CD8-positive, alpha-beta memory T cell (primary cell): ENCODE measurements around the gene UNC5B. TPM values are rescaled to one million over a fixed set of nuclear protein-coding genes. Genes with fewer than 3 reads are reported as not detected.

Experiments used
- CTCF ChIA-PET: fragments of 350-600 bp; sonication (Branson Sonifier 250); formaldehyde crosslinking; loops from one replicate; lab custom pipeline; 2021; ENCODE audit warnings: antibody characterized with exemption; lab: Charles Lee
- POLR2A ChIA-PET: fragments of 350-600 bp; sonication (Branson Sonifier 250); formaldehyde crosslinking; loops from one replicate; lab custom pipeline; 2021; ENCODE audit warnings: antibody characterized with exemption; lab: Charles Lee
- DNase-seq, 5 donors: peaks; one replicate each; pipeline versions ENCODE4 v3.0.0 to v3.0.0-alpha.2; 2020 to 2022; ENCODE audit warnings: mixed read lengths in 1 of 5
- H3K27ac ChIP-seq: one replicate; pipeline ENCODE4 v1.7.0; 2013; ENCODE audit warnings: low read depth, mild to moderate bottlenecking, low read length, moderate library complexity
- H3K27me3 ChIP-seq: 2 replicates; pipeline ENCODE4 v1.7.0; 2013; ENCODE audit warnings: low read length, mild to moderate bottlenecking; ENCODE audit not compliant: insufficient read depth, poor library complexity, severe bottlenecking
- H3K36me3 ChIP-seq: 2 replicates; pipeline ENCODE4 v1.7.0; 2013; ENCODE audit warnings: mild to moderate bottlenecking, low read length, moderate library complexity; ENCODE audit not compliant: insufficient read depth
- H3K4me1 ChIP-seq: 2 replicates; pipeline ENCODE4 v1.7.0; 2013; ENCODE audit warnings: mild to moderate bottlenecking, low read length, moderate library complexity; ENCODE audit not compliant: insufficient read depth
- H3K4me3 ChIP-seq: 2 replicates; pipeline ENCODE4 v1.7.0; 2013; ENCODE audit warnings: mild to moderate bottlenecking, low read length
- H3K9me3 ChIP-seq: 2 replicates; pipeline ENCODE4 v1.7.0; 2013; ENCODE audit warnings: mild to moderate bottlenecking, low read length
- H3K27ac Mint-ChIP-seq, 8 donors: one replicate each; pipeline ENCODE4 v1.8.0; 2020 to 2021; ENCODE audit warnings: mixed read lengths in 8 of 8, mild to moderate bottlenecking in 6 of 8, inconsistent platforms in 3 of 8, moderate library complexity in 3 of 8
- H3K27me3 Mint-ChIP-seq, 2 donors: one replicate each; pipeline ENCODE4 v1.8.0; 2020 to 2021; ENCODE audit warnings: mixed read lengths in 2 of 2, mild to moderate bottlenecking in 1 of 2, moderate library complexity in 1 of 2
- H3K36me3 Mint-ChIP-seq, 3 donors: one replicate each; pipeline ENCODE4 v1.8.0; 2020 to 2021; ENCODE audit warnings: mixed read lengths in 3 of 3, inconsistent platforms in 1 of 3, mild to moderate bottlenecking in 1 of 3
- H3K4me1 Mint-ChIP-seq, 3 donors: one replicate each; pipeline ENCODE4 v1.8.0; 2020 to 2021; ENCODE audit warnings: mixed read lengths in 3 of 3, inconsistent platforms in 1 of 3, mild to moderate bottlenecking in 1 of 3
- H3K4me3 Mint-ChIP-seq, 7 donors: one replicate each; pipeline ENCODE4 v1.8.0; 2020 to 2021; ENCODE audit warnings: mixed read lengths in 7 of 7, mild to moderate bottlenecking in 6 of 7, moderate library complexity in 4 of 7, inconsistent platforms in 2 of 7
- H3K9me3 Mint-ChIP-seq, 5 donors: one replicate each; pipeline ENCODE4 v1.8.0; 2020 to 2022; ENCODE audit warnings: mixed read lengths in 5 of 5, mild to moderate bottlenecking in 3 of 5, moderate library complexity in 2 of 5, inconsistent platforms in 1 of 5
- polyA plus RNA-seq: library from polyadenylated mRNA; unstranded; fragments of 300-500 nt; fragmentation: Illumina TruSeq; gene quantifications from one replicate; pipeline ENCODE4 v1.2.3, GENCODE V29; 2021
- total RNA-seq, 2 experiments: library from RNA; stranded (reverse); gene quantifications; one replicate each; pipeline ENCODE4 v1.2.3, GENCODE V29; 2021

Gene UNC5B
- total and polyA plus RNA-seq, 3 experiments from 2014 or later, result 0.06 to 0.13 (median 0.11) TPM

DNA sequence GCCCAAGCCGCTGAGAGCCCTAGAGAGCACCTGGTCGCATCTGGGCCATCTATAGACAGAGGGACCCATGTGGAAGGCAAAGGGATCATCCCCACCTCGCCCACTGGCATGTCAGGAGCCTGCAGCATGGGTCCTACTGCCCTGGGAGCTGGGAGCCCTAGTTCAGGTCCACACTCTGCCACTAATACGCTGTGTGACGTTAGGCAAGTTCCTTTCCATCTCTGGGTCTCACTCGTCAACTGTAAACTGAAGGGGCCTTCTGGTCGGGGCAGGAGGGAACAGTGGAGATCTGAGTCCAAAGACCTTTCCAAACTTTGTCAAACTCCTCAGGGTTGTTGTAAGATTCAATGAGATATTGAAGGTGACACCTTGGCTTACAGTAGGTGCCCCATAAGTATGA is 23.4 kb downstream of the UNC5B start:
- Histone ChIP-seq H3K27me3 (no peaks in the 10 kb centered on the region), H3K9me3 (no peaks in the 10 kb centered on the region), H3K27ac (peak overlapping the region; percentile 24), H3K36me3 (no peaks in the 10 kb centered on the region), H3K4me1 (no peaks in the 10 kb centered on the region), H3K4me3 (no peak overlapping the region)
- ChIA-PET POLR2A (no interaction called here), CTCF (no interaction called here)
- Mint-ChIP-seq H3K4me3 (no peak overlapping the region), H3K4me1 (no peaks in the 10 kb centered on the region), H3K27me3 (peaks cover 4 to 11% of the 10 kb centered on the region in 2 donors), H3K9me3 (no peaks in the 10 kb centered on the region), H3K36me3 (no peaks in the 10 kb centered on the region), H3K27ac (no peak overlapping the region)
- DNase-seq, result no peak

GRCh38 chr10:71236286-71236685 is 23.9 kb downstream of the UNC5B start:
- Mint-ChIP-seq H3K4me3 (no peak overlapping the region), H3K4me1 (no peaks in the 10 kb centered on the region), H3K36me3 (no peaks in the 10 kb centered on the region), H3K27me3 (peaks cover 4 to 11% of the 10 kb centered on the region in 2 donors), H3K27ac (no peak overlapping the region), H3K9me3 (no peaks in the 10 kb centered on the region)
- Histone ChIP-seq H3K4me1 (no peaks in the 10 kb centered on the region), H3K27ac (no peak overlapping the region), H3K36me3 (no peaks in the 10 kb centered on the region), H3K4me3 (no peak overlapping the region), H3K9me3 (no peaks in the 10 kb centered on the region), H3K27me3 (no peaks in the 10 kb centered on the region)
- DNase-seq, result no peak
- ChIA-PET POLR2A (no interaction called here), CTCF (no interaction called here)

DNA sequence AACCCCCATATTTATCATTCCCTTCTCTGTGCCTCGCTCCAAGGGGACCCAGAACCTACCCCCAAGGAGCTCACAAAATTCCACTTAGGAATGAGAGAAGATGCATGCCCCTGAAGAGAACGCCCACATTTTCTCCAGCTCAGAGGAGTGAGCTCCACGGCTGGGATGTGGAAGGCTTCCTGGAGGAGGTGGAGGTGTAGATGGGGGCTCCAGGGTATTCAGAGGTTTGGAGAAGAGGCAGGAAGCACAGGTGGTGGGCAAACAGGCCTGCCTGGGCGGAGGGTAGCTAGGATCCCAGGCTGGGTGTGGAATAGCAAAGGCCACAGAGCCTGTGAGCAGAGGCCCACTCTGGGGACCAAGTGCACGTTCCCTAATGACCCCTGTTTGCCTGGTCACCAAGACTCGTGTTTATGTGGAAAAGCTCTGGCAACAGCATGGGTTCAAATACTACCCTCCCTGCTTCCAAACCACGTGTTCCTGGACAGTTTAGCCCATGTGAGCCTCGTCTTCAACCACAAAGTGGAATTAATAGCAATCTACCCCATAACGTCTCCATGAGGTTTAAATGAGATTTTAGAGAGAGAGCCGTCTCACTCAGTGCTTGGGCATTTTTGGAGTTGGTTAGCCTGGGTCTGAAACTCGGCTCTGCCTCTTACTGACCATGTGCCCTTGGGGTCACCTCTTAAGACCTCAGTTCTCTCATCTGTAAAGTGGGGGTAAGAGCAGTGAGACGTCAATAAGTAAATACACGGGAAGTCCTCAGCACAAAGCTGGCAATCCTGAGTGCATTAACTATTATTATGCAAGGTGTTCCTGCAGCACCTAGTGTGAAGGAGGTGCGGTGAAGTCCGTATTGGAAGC is 24.7 kb downstream of the UNC5B start:
- no peak for DNase-seq
- Mint-ChIP-seq H3K4me3 (no peak overlapping the region), H3K4me1 (no peaks in the 10 kb centered on the region), H3K27me3 (peaks cover 6 to 8% of the 10 kb centered on the region in 2 donors), H3K36me3 (no peaks in the 10 kb centered on the region), H3K9me3 (no peaks in the 10 kb centered on the region), H3K27ac (no peak overlapping the region)
- Histone ChIP-seq H3K9me3 (no peaks in the 10 kb centered on the region), H3K36me3 (no peaks in the 10 kb centered on the region), H3K27ac (no peak overlapping the region), H3K4me3 (no peak overlapping the region), H3K4me1 (no peaks in the 10 kb centered on the region), H3K27me3 (no peaks in the 10 kb centered on the region)
- POLR2A ChIA-PET, result no interaction called here
- CTCF ChIA-PET, result no interaction called here

DNA sequence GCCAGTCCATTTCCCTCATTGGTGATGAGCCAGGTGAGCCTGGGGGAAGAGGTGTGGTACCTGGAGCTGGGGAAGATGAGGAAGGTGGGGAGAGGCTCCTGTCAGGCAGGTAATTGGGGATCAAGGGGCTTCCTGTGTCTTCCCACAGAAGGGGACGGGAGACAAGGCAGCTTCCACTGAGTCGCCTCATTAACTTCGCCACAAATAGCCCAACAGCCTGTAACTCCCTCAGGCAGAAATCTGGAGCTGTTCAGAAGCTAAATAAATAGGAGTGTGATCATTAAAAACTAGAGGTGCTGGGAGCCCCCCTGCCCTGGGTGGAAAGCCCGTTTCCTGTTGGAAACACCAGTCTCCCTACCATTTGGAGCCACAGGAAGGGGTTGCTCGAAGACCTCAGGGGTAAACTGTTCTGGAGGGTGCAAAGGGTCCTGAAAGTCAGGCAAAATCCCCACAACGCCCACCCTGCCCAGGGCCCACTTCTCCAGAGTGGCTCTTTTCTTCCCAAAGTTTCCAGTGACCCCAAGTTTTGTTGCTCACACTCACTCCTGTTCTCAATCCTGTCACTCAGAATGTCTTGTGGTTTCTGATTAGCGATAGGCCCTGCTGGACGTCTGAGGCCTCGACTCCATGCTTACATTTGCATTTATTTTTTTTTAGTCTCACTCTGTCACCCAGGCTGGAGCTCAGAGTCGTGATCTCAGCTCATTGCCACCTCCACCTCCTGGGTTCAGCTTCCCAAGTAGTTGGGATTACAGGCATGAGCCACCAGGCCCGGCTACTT is 25.7 kb downstream of the UNC5B start:
- Histone ChIP-seq H3K4me1 (no peaks in the 10 kb centered on the region), H3K4me3 (no peak overlapping the region), H3K27ac (no peak overlapping the region), H3K9me3 (no peaks in the 10 kb centered on the region), H3K27me3 (no peaks in the 10 kb centered on the region), H3K36me3 (no peaks in the 10 kb centered on the region)
- Mint-ChIP-seq H3K36me3 (no peaks in the 10 kb centered on the region), H3K27ac (peak overlapping the region in 1 of 8 donors; percentile 79), H3K27me3 (peaks cover 6% of the 10 kb centered on the region in 2 donors), H3K4me3 (no peak overlapping the region), H3K9me3 (no peaks in the 10 kb centered on the region), H3K4me1 (no peaks in the 10 kb centered on the region)
- ChIA-PET POLR2A (no interaction called here), CTCF (no interaction called here)
- no peak for DNase-seq

DNA sequence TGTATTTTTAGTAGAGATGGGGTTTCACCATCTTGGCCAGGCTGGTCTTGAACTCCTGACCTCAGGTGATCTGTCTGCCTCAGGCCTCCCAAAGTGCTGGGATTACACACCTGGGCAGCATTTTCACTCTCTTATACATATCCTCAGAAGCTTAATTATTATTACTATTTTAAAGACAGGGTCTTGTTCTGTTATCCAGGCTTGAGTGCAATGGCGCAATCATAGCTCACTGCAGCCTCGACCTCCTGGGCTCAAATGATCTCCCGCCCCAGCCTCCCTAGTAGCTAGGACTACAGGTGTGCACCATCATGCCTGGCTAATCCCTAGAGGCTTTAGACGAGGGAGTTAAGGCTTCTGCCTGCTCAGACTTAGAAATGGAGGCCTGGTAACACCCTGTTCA is 26.3 kb downstream of the UNC5B start:
- Mint-ChIP-seq H3K36me3 (no peaks in the 10 kb centered on the region), H3K27ac (peak overlapping the region in 1 of 8 donors; percentile 79), H3K4me3 (no peak overlapping the region), H3K4me1 (no peaks in the 10 kb centered on the region), H3K27me3 (peaks cover 6% of the 10 kb centered on the region in 2 donors), H3K9me3 (no peaks in the 10 kb centered on the region)
- CTCF ChIA-PET, result no interaction called here
- no peak for DNase-seq
- Histone ChIP-seq H3K4me1 (no peaks in the 10 kb centered on the region), H3K27ac (no peak overlapping the region), H3K36me3 (no peaks in the 10 kb centered on the region), H3K4me3 (no peak overlapping the region), H3K9me3 (no peaks in the 10 kb centered on the region), H3K27me3 (no peaks in the 10 kb centered on the region)
- POLR2A ChIA-PET, result no interaction called here

DNA sequence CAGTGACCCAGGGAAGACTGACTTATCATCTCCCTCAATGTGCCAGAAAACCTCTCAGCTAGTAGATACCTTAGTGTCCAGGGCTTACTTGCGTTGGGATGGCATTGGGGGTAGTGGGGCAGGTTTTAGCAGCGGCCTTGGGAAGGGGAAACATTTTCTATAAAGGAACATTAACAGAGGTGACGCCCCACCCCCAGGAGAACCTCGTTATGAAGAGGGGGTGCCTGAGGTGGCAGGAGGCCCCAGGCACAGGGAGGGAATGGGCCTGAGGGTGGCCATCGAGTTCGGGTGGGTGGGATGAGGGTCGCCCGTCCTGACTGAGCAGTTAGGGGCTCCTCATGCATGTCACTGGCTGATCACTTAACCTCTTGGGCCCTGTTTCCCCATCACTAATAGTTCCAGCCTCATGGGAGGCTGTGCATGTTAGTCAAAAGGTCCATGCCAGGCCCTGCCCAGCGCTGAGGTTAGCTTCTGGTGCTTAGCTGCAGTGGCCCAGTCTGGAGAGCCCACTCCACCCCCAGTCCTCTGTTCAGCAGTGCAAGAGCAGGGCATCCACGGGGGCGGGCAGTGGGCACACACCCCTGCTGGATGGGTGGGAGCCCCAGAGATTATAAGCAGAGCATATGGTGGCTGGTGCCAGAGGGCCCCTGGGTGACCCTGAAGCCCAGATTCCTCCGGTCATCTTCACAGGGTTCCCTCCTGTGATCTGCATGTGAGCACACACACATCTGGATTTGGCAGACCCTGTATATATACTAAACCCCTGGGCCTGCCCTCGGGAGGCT is 27.0 kb downstream of the UNC5B start:
- no peak for DNase-seq
- Mint-ChIP-seq H3K27ac (no peak overlapping the region), H3K4me1 (no peaks in the 10 kb centered on the region), H3K36me3 (no peaks in the 10 kb centered on the region), H3K9me3 (no peaks in the 10 kb centered on the region), H3K4me3 (no peak overlapping the region), H3K27me3 (peaks cover 6% of the 10 kb centered on the region in 2 donors)
- Histone ChIP-seq H3K27ac (no peak overlapping the region), H3K27me3 (no peaks in the 10 kb centered on the region), H3K4me1 (no peaks in the 10 kb centered on the region), H3K9me3 (no peaks in the 10 kb centered on the region), H3K36me3 (no peaks in the 10 kb centered on the region), H3K4me3 (no peak overlapping the region)
- CTCF ChIA-PET, result no interaction called here
- POLR2A ChIA-PET, result no interaction called here

DNA sequence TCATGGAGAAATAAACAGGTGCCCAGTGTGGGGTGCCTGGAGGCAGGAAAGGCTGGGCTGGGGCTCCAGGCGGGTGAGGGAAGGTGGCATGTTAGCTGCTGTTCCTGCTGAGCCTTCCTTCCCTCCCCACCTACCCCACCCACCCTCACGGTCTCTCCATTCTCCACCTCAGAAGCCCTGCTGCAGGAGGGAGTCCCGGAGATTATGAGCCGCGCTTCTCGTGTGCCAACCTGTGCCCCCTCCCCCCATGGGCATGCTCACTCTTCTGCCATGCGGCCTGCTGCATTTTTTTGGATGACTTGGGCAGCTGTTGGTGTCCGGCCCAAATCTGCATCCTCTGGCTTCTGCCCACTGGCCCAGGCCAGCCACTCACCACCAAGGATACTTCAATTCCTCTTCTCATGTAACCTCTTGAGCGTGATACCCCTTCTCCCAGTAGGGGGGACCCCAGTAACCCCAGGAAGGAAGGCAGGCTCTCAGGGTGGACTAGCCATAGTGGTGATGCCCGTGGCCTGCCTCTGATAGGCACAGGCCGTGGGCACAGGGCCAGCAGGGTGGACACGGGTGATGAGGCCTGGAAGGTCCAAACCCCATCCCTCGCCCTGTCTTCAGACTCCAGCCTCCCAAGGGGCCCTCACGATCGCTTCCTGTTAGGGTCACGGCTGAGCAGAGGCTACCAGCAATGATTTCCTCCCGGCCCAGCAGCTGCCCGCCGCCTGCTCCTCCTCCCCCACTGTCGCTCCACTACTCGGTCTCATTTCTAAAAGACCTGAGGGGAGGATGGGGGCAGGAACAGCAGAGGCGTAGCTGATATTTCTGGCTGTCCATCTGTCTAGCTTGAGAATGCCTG is 27.8 kb downstream of the UNC5B start:
- no peaks in the 10 kb centered on the region for H3K36me3 Mint-ChIP-seq
- no peaks in the 10 kb centered on the region for H3K27me3 ChIP-seq
- H3K4me1 ChIP-seq, result no peaks in the 10 kb centered on the region
- ChIA-PET POLR2A (no interaction called here), CTCF (no interaction called here)
- H3K9me3 Mint-ChIP-seq, result no peaks in the 10 kb centered on the region
- H3K9me3 ChIP-seq, result no peaks in the 10 kb centered on the region
- peaks cover 8 to 12% of the 10 kb centered on the region in 2 donors for H3K27me3 Mint-ChIP-seq
- H3K4me1 Mint-ChIP-seq, result no peaks in the 10 kb centered on the region
- no peak overlapping the region for H3K4me3 Mint-ChIP-seq
- no peak overlapping the region for H3K4me3 ChIP-seq
- H3K27ac ChIP-seq, result no peak overlapping the region
- H3K27ac Mint-ChIP-seq, result no peak overlapping the region
- H3K36me3 ChIP-seq, result no peaks in the 10 kb centered on the region
- DNase-seq, result no peak
